ENCODE measurements around the gene BGN.

Gene BGN

GRCh38 chrX:153476666-153477363, 18.0 kb upstream of the BGN start:
- H3K27ac ChIP-seq, result no peak overlapping the region

GRCh38 chrX:153477364-153477857, 17.4 kb upstream of the BGN start:
- TF ChIP-seq ZFX (IDR thresholded peaks at IDR 0.05) (no peak), CTCF (conservative IDR thresholded peaks at IDR 0.05) (no peak)
- no peak overlapping the region for H3K27ac ChIP-seq

More at GRCh38 chrX:153476666-153477363, 18.0 kb upstream of the BGN start:
- no peak for TF ChIP-seq CTCF (conservative IDR thresholded peaks at IDR 0.05)
- no peak for TF ChIP-seq ZFX (IDR thresholded peaks at IDR 0.05)

- TF ChIP-seq CTCF (conservative IDR thresholded peaks at IDR 0.05), result no peak
- no peak for TF ChIP-seq ZFX (IDR thresholded peaks at IDR 0.05)
- no peak overlapping the region for H3K27ac ChIP-seq
Measured at GRCh38 chrX:153477901-153478300, 16.9 kb upstream of the BGN start.

GRCh38 chrX:153478746-153479145, 16.0 kb upstream of the BGN start:
- no peak overlapping the region for H3K27ac ChIP-seq
- TF ChIP-seq CTCF (conservative IDR thresholded peaks at IDR 0.05) (no peak), ZFX (IDR thresholded peaks at IDR 0.05) (no peak)

- TF ChIP-seq ZFX (IDR thresholded peaks at IDR 0.05) (no peak), CTCF (conservative IDR thresholded peaks at IDR 0.05) (no peak)
- no peak overlapping the region for H3K27ac ChIP-seq
Measured at GRCh38 chrX:153481043-153481442, 13.7 kb upstream of the BGN start.

- no peak for TF ChIP-seq CTCF (conservative IDR thresholded peaks at IDR 0.05)
- no peak for TF ChIP-seq ZFX (IDR thresholded peaks at IDR 0.05)
- no peak overlapping the region for H3K27ac ChIP-seq
Measured at GRCh38 chrX:153482376-153483015, 12.3 kb upstream of the BGN start.

GRCh38 chrX:153485396-153486080, 9.2 kb upstream of the BGN start:
- H3K27ac ChIP-seq, result no peak overlapping the region
- TF ChIP-seq ZFX (IDR thresholded peaks at IDR 0.05) (no peak), CTCF (conservative IDR thresholded peaks at IDR 0.05) (no peak)
